GM12878 (cell line): Measurements from ENCODE around the gene EDNRA. TPM values are rescaled to one million over a fixed set of nuclear protein-coding genes. Genes with fewer than 3 reads are reported as not detected.

Source experiments
- ATAC-seq: fragments of 200-7000 bp; cut with Tn5 transposase; 3 replicates; pipeline ENCODE4 v1.9.1; 2020; ENCODE audit warnings: mild to moderate bottlenecking, moderate library complexity
- BruUV-seq: library from RNA; stranded (reverse); fragments of 400-500 nt; replicated peaks from 2 replicates; lab custom pipeline; 2021; lab: Mats Ljungman, UMichigan
- CTCF ChIA-PET: fragments of 300-600 bp; sonication (Branson Sonifier 250); formaldehyde crosslinking; extraction: SDS; loops from one replicate; lab custom pipeline; 2021; ENCODE audit warnings: inconsistent platforms; lab: Yijun Ruan, JAX
- POLR2A ChIA-PET: fragments of 350-600 bp; formaldehyde crosslinking; extraction: SDS; loops from one replicate; lab custom pipeline; 2021; ENCODE audit warnings: inconsistent platforms; lab: Charles Lee
- RAD21 ChIA-PET: fragments of 300-600 bp; sonication (Branson Sonifier 250); formaldehyde crosslinking; loops from one replicate; lab custom pipeline; 2023; ENCODE audit warnings: antibody characterized with exemption; ENCODE audit not compliant: unreplicated experiment; lab: Charles Lee
- SMC1A ChIA-PET: fragments of 300-600 bp; sonication (Branson Sonifier 250); formaldehyde crosslinking; loops from one replicate; lab custom pipeline; 2023; ENCODE audit not compliant: unreplicated experiment, uncharacterized antibody; lab: Charles Lee
- DNase-seq: peaks from one replicate; pipeline ENCODE4 v3.0.0-alpha.2; 2011; ENCODE audit warnings: low read depth, low spot score
- FAIRE-seq: peaks from 3 replicates; lab custom pipeline; 2011; peaks lifted over from hg19 to GRCh38; lab: Jason Lieb, UNC
- H2AFZ ChIP-seq: 2 replicates; pipeline ENCODE4 v1.6.0; 2011; ENCODE audit warnings: low read depth, low read length, control low read depth; ENCODE audit not compliant: control insufficient read depth
- H3K27ac ChIP-seq: 2 replicates; pipeline ENCODE4 v1.5.1; 2011; ENCODE audit warnings: control low read depth; ENCODE audit not compliant: control insufficient read depth, insufficient read depth
- H3K27me3 ChIP-seq, 2 experiments: replicated peaks in 1 of 2; 2 replicates each; pipeline versions ENCODE4 v1.6.0 to v1.6.1; 2011; ENCODE audit warnings: low read length in 1 of 2; ENCODE audit not compliant: control insufficient read depth in 2 of 2, insufficient read depth in 2 of 2
- H3K36me3 ChIP-seq, 2 experiments: 2 replicates each; pipeline ENCODE4 v1.5.1; 2011; ENCODE audit warnings: low read length in 1 of 2; ENCODE audit not compliant: control insufficient read depth in 2 of 2, insufficient read depth in 2 of 2
- H3K4me1 ChIP-seq: 2 replicates; pipeline ENCODE4 v1.6.1; 2011; ENCODE audit warnings: mild to moderate bottlenecking, low read length, moderate library complexity, mixed read lengths; ENCODE audit not compliant: control insufficient read depth, insufficient read depth
- H3K4me2 ChIP-seq: 2 replicates; pipeline ENCODE4 v1.6.0; 2011; ENCODE audit warnings: control low read depth; ENCODE audit not compliant: control insufficient read depth, insufficient read depth
- H3K4me3 ChIP-seq: fragments of 200-600 bp; sonication (generic); 2 replicates; pipeline ENCODE4 v1.5.1; 2016
- H3K79me2 ChIP-seq: 2 replicates; pipeline ENCODE4 v1.6.0; 2011; ENCODE audit warnings: low read length; ENCODE audit not compliant: control insufficient read depth, insufficient read depth
- H3K9ac ChIP-seq: 2 replicates; pipeline ENCODE4 v1.8.0; 2011; ENCODE audit warnings: low read length, control low read depth, mixed read lengths; ENCODE audit not compliant: control insufficient read depth, insufficient read depth
- H3K9me3 ChIP-seq: replicated peaks from 3 replicates; pipeline ENCODE4 v1.5.1; 2011; ENCODE audit warnings: mild to moderate bottlenecking, low read length; ENCODE audit not compliant: control insufficient read depth, insufficient read depth
- H4K20me1 ChIP-seq: 2 replicates; pipeline ENCODE4 v1.6.0; 2011; ENCODE audit not compliant: control insufficient read depth, insufficient read depth
- CHD1 ChIP-seq: IDR thresholded peaks from 2 replicates; pipeline ENCODE4 v1.6.1; 2012; ENCODE audit warnings: low read depth, low read length, improper control_type of control experiment
- CUX1 ChIP-seq: IDR thresholded peaks from 2 replicates; pipeline ENCODE4 v1.6.1; 2012; ENCODE audit warnings: improper control_type of control experiment, low read depth, low read length; ENCODE audit not compliant: insufficient replicate concordance
- FOXM1 ChIP-seq: IDR thresholded peaks from 2 replicates; pipeline ENCODE4 v1.6.1; 2012; ENCODE audit warnings: low read depth, mild to moderate bottlenecking, inconsistent platforms, low read length, moderate library complexity
- IRF3 ChIP-seq: fragments of 450-650 bp; IDR thresholded peaks from 2 replicates; pipeline ENCODE4 v1.6.1; 2014; ENCODE audit warnings: mild to moderate bottlenecking
- MAX ChIP-seq: IDR thresholded peaks from 2 replicates; pipeline ENCODE4 v1.6.1; 2012; ENCODE audit warnings: low read depth, low read length, improper control_type of control experiment
- NR2C1 ChIP-seq: fragments of 450-650 bp; IDR thresholded peaks from 2 replicates; pipeline ENCODE4 v1.6.1; 2017; ENCODE audit warnings: antibody characterized with exemption, mild to moderate bottlenecking, moderate library complexity
- RELB ChIP-seq: fragments of 450-650 bp; IDR thresholded peaks from 2 replicates; pipeline ENCODE4 v1.6.1; 2017; ENCODE audit warnings: low read depth, mild to moderate bottlenecking, moderate library complexity
- RUNX3 ChIP-seq: IDR thresholded peaks from 2 replicates; pipeline ENCODE4 v1.6.1; 2012; ENCODE audit warnings: low read length, inconsistent platforms
- ZNF24 ChIP-seq: fragments of 450-650 bp; IDR thresholded peaks from 2 replicates; pipeline ENCODE4 v1.6.1; 2017; ENCODE audit warnings: antibody characterized with exemption, mild to moderate bottlenecking
- ZNF622 ChIP-seq: fragments of 450-650 bp; IDR thresholded peaks from 2 replicates; pipeline ENCODE4 v1.6.1; 2017; ENCODE audit warnings: mild to moderate bottlenecking, inconsistent platforms
- ZNF687 ChIP-seq: fragments of 450-650 bp; IDR thresholded peaks from 2 replicates; pipeline ENCODE4 v1.6.1; 2017; ENCODE audit warnings: mild to moderate bottlenecking, moderate library complexity
- ZZZ3 ChIP-seq: IDR thresholded peaks from 2 replicates; pipeline ENCODE4 v1.6.1; 2011; ENCODE audit warnings: low read depth; ENCODE audit not compliant: control insufficient read depth, insufficient read length
- WGBS: methylation state at CpG from one replicate; pipeline ENCODE4 v1.1.6; 2016; ENCODE audit warnings: low lambda C conversion rate; ENCODE audit not compliant: insufficient replicate concordance, insufficient coverage; ENCODE audit errors: missing lambda C conversion rate; 5-methylcytosine and 5-hydroxymethylcytosine counted together
- in situ Hi-C: fragments of 300-500 bp; cut with MboI; formaldehyde crosslinking; loops from 9 replicates; pipeline ENCODE4 v1.14.3; 2018; ENCODE audit warnings: mixed read lengths
- intact Hi-C: fragments of 100-400 bp; cut with micrococcal nuclease; formaldehyde crosslinking; loops from one replicate; pipeline ENCODE4 v1.14.2; 2022; ENCODE audit not compliant: unreplicated experiment
- polyA plus RNA-seq, 11 experiments: library from polyadenylated mRNA; depleted of rRNA in 4 of 11; unstranded in 6 of 11; stranded (reverse) in 5 of 11; fragments of >200 nt; fragmentation: Nextera tagmentation in 4 of 11; fragmentation: Illumina TruSeq in 1 of 11; extraction: Ambion mirVana in 4 of 11; extraction: Trizol in 1 of 11; gene quantifications; 1 replicate in 1 of 11; 2 replicates in 10 of 11; pipeline versions ENCODE4 v1.2.1 to v1.2.3, GENCODE V29; 2011 to 2016; ENCODE audit warnings: inconsistent platforms in 2 of 11, missing spikeins in 2 of 11, low read depth in 1 of 11
- total RNA-seq, 4 experiments: library from RNA; depleted of rRNA in 3 of 4; stranded (reverse); fragments of >200 nt in 3 of 4; fragmentation: Illumina TruSeq in 1 of 4; extraction: Trizol in 1 of 4; gene quantifications; 2 replicates each; pipeline versions ENCODE4 v1.2.1 to v1.2.3, GENCODE V29; 2013 to 2021

Gene EDNRA
- total and polyA plus RNA-seq, 10 of the 15 experiments (the other 5 are each of a cell fraction or from before 2014, with no cell fraction given), result 0.01 to 0.32 (median 0.13) TPM

GRCh38 chr4:147481577-147482109 is 746 bp downstream of the EDNRA start:
- H3K27me3 ChIP-seq, result peaks cover 3 to 5% of the 10 kb centered on the region in 2 experiments; a peak in 3 of 4 replicates
- ChIA-PET SMC1A (interaction anchor here (0.6 kb wide), 1 partner anchor 336 kb away, joined by 3 read pairs; no protein-coding TSS in a partner anchor), RAD21 (no interaction called here), CTCF (no interaction called here), POLR2A (no interaction called here)
- no peaks in the 10 kb centered on the region for H3K9me3 ChIP-seq
- H3K4me1 ChIP-seq, result no peaks in the 10 kb centered on the region
- H4K20me1 ChIP-seq, result no peaks in the 10 kb centered on the region
- no peak overlapping the region for H3K27ac ChIP-seq
- DNase-seq (no peak), FAIRE-seq (no peak), ATAC-seq (no peak)
- H3K4me3 ChIP-seq, result no peak overlapping the region
- 22% methylated on average over 13 of the region's 13 CpGs for WGBS
- no peak overlapping the region for H2AFZ ChIP-seq
- intact Hi-C loops (no loop called here), in situ Hi-C loops (no loop called here)
- H3K4me2 ChIP-seq, result no peak overlapping the region
- no peak overlapping the region for H3K9ac ChIP-seq
- no peaks in the 10 kb centered on the region for H3K36me3 ChIP-seq
- H3K79me2 ChIP-seq, result no peaks in the 10 kb centered on the region
- no TSS peak for BruUV-seq
- TF ChIP-seq CUX1, result no peak
- no peak for TF ChIP-seq ZZZ3
- TF ChIP-seq CHD1, result no peak
- TF ChIP-seq RELB, result no peak
- no peak for TF ChIP-seq MAX
- TF ChIP-seq ZNF24, result no peak
- TF ChIP-seq IRF3, result no peak
- no peak for TF ChIP-seq ZNF622
- TF ChIP-seq ZNF687, result no peak
- no peak for TF ChIP-seq RUNX3
- TF ChIP-seq NR2C1, result no peak
- no peak for TF ChIP-seq FOXM1
